ENCODE data around the gene TRIM66.

DNA sequence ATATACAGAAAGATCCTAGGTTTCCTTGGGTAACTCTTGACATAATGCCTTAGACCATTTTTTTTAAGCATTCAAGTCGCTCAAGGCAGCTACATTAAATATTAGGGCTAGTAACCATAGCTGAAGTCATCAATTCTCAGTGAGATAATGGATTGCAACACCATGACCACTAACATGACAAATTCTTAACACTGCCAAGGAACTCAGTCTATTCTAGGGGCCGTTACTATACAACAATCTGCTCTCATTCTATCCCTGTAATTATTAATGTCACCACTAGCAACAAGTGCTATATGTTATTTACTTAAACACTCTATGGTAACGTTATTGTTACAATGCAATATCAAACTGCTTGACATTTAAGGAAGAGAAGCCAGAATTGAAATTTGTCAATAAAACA, 85.3 kb downstream of the TRIM66 start:
- TF ChIP-seq TAF1 (IDR thresholded peaks at IDR 0.05; ENCODE audit: borderline replicate concordance, insufficient read depth, low read length) (no peak), FOXP2 (optimal IDR thresholded peaks at IDR 0.05; ENCODE audit: borderline replicate concordance, extremely low read depth, extremely low read length, insufficient read depth) (no peak)
